Measurements from ENCODE around the gene HIPK4. TPM values are rescaled to one million over a fixed set of nuclear protein-coding genes. Genes with fewer than 3 reads are reported as not detected.

Gene HIPK4
- total RNA-seq, 1 donor from 2014 or later, result not detected

DNA sequence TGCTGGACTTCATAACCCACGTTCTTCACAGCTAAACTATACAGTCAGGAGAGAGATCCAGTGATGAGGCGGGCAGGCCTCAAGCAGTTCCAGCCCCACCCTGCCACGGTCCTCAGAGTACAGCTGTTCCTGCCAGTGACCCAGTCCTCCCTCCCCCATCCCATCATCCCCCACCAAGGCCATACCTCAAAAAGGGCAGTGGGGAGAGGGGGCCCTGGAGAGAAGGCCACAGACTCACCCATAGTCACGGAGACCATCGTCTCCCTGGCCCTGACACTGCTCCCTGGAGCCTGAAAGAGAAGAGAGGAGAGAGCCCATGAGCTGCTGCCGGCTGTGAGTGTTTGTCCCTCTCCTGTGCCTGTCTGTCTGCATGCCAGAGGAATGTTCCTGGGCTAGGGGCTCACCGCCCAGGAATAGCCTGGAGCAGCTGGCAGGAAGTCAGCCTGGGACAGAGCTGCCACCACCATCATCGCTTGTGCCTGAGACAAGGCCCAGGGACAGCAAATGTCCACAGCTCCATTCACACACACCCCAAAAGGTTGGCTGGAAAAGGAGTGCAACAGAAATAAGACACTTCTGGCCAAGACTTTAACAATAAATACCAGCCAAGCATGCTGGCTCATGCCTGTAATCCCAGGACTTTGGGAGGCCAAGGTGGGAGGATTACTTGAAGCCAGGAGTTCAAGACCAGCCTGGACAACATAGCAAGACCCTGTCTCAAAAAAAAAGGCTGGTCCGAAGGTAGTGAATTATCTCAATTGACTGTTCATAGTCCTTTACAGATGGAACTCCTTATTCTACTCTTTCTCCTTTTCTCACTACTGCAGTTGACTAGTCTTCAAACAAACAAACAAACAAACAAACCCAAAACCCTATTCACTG, 48.1 kb downstream of the HIPK4 start:
- H3K4me3 Mint-ChIP-seq (ENCODE audit: low read depth), result no peak overlapping the region
- no peaks in the 10 kb centered on the region for H3K9me3 Mint-ChIP-seq (ENCODE audit: low read depth)
- H3K27me3 Mint-ChIP-seq, result no peaks in the 10 kb centered on the region
- no peak for DNase-seq (ENCODE audit: low spot score, unreplicated experiment)
- TF ChIP-seq, protein P1, sequence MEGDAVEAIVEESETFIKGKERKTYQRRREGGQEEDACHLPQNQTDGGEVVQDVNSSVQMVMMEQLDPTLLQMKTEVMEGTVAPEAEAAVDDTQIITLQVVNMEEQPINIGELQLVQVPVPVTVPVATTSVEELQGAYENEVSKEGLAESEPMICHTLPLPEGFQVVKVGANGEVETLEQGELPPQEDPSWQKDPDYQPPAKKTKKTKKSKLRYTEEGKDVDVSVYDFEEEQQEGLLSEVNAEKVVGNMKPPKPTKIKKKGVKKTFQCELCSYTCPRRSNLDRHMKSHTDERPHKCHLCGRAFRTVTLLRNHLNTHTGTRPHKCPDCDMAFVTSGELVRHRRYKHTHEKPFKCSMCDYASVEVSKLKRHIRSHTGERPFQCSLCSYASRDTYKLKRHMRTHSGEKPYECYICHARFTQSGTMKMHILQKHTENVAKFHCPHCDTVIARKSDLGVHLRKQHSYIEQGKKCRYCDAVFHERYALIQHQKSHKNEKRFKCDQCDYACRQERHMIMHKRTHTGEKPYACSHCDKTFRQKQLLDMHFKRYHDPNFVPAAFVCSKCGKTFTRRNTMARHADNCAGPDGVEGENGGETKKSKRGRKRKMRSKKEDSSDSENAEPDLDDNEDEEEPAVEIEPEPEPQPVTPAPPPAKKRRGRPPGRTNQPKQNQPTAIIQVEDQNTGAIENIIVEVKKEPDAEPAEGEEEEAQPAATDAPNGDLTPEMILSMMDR (IDR thresholded peaks at IDR 0.05; ENCODE audit: unreplicated experiment), result no peak
- H3K36me3 Mint-ChIP-seq (ENCODE audit: insufficient read depth), result peaks cover 9% of the 10 kb centered on the region
- no peaks in the 10 kb centered on the region for H3K4me1 Mint-ChIP-seq (ENCODE audit: low read depth)
- peak overlapping the region; percentile 29 for H3K27ac Mint-ChIP-seq

GRCh38 chr19:40339018-40339728, 50.8 kb downstream of the HIPK4 start:
- Mint-ChIP-seq H3K27ac (peak overlapping the region; percentile 9), H3K36me3 (ENCODE audit: insufficient read depth) (peaks cover 12% of the 10 kb centered on the region), H3K4me3 (ENCODE audit: low read depth) (no peak overlapping the region), H3K9me3 (ENCODE audit: low read depth) (no peaks in the 10 kb centered on the region), H3K27me3 (no peaks in the 10 kb centered on the region), H3K4me1 (ENCODE audit: low read depth) (no peaks in the 10 kb centered on the region)
- no peak for DNase-seq (ENCODE audit: low spot score, unreplicated experiment)
- TF ChIP-seq, protein P1 (IDR thresholded peaks at IDR 0.05; ENCODE audit: unreplicated experiment), result no peak

GRCh38 chr19:40337594-40337993, 52.4 kb downstream of the HIPK4 start:
- Mint-ChIP-seq H3K4me1 (ENCODE audit: low read depth) (no peaks in the 10 kb centered on the region), H3K27ac (no peak overlapping the region), H3K36me3 (ENCODE audit: insufficient read depth) (peaks cover 19% of the 10 kb centered on the region), H3K27me3 (no peaks in the 10 kb centered on the region), H3K9me3 (ENCODE audit: low read depth) (no peaks in the 10 kb centered on the region), H3K4me3 (ENCODE audit: low read depth) (no peak overlapping the region)
- no peak for DNase-seq (ENCODE audit: low spot score, unreplicated experiment)
- TF ChIP-seq, protein P1 (IDR thresholded peaks at IDR 0.05; ENCODE audit: unreplicated experiment), result no peak

DNA sequence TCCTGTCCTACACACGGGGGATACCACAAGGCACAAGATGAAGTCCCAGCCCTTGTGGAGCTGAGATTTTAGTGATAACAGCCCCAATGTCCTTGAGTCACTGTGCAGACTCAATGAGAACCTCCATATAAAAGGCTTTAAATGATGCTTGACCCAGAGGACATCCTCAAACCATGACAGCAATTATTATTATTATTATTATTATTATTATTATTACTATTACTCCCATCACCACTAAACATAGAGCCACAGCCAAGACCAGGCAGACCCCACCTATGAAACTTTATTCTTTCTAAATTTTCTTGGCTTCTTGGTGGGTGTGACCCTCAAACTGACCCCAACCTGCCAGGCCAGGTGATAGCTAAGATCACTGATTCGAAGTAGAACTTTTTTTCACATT, 52.9 kb downstream of the HIPK4 start:
- TF ChIP-seq, protein P1 (IDR thresholded peaks at IDR 0.05; ENCODE audit: unreplicated experiment), result no peak
- Mint-ChIP-seq H3K4me3 (ENCODE audit: low read depth) (no peak overlapping the region), H3K27me3 (no peaks in the 10 kb centered on the region), H3K4me1 (ENCODE audit: low read depth) (no peaks in the 10 kb centered on the region), H3K36me3 (ENCODE audit: insufficient read depth) (peaks cover 20% of the 10 kb centered on the region), H3K27ac (no peak overlapping the region), H3K9me3 (ENCODE audit: low read depth) (no peaks in the 10 kb centered on the region)
- no peak for DNase-seq (ENCODE audit: low spot score, unreplicated experiment)

GRCh38 chr19:40336601-40336900, 53.4 kb downstream of the HIPK4 start:
- H3K27ac Mint-ChIP-seq, result no peak overlapping the region
- H3K4me1 Mint-ChIP-seq (ENCODE audit: low read depth), result no peaks in the 10 kb centered on the region
- TF ChIP-seq, protein P1 (IDR thresholded peaks at IDR 0.05; ENCODE audit: unreplicated experiment), result no peak

More at GRCh38 chr19:40336601-40336900, 53.4 kb downstream of the HIPK4 start:
- Mint-ChIP-seq H3K4me3 (ENCODE audit: low read depth) (no peak overlapping the region), H3K9me3 (ENCODE audit: low read depth) (no peaks in the 10 kb centered on the region), H3K27me3 (no peaks in the 10 kb centered on the region), H3K36me3 (ENCODE audit: insufficient read depth) (peaks cover 22% of the 10 kb centered on the region)
- DNase-seq (ENCODE audit: low spot score, unreplicated experiment), result no peak
